Stimulated activated CD8-positive, alpha-beta memory T cell treated with anti-CD3 and anti-CD28 coated beads, Interleukin-12 subunit alpha, Interleukin-12 subunit beta, amount 100 ng/mL, for 24 hours (primary cell): Measurements from ENCODE around the gene NRIP3.
"Not testable (repeated sequence)": the region's sequence is repeated elsewhere in the genome, so short reads cannot be mapped to it uniquely, and the experiment has no call there.

Experiments used
- DNase-seq: peaks from one replicate; pipeline ENCODE4 v3.0.0-alpha.2; 2020; ENCODE audit errors: extremely low read depth

Gene NRIP3

GRCh38 chr11:8971924-8972316, 31.9 kb downstream of the NRIP3 start:
- DNase-seq: no peak

DNA sequence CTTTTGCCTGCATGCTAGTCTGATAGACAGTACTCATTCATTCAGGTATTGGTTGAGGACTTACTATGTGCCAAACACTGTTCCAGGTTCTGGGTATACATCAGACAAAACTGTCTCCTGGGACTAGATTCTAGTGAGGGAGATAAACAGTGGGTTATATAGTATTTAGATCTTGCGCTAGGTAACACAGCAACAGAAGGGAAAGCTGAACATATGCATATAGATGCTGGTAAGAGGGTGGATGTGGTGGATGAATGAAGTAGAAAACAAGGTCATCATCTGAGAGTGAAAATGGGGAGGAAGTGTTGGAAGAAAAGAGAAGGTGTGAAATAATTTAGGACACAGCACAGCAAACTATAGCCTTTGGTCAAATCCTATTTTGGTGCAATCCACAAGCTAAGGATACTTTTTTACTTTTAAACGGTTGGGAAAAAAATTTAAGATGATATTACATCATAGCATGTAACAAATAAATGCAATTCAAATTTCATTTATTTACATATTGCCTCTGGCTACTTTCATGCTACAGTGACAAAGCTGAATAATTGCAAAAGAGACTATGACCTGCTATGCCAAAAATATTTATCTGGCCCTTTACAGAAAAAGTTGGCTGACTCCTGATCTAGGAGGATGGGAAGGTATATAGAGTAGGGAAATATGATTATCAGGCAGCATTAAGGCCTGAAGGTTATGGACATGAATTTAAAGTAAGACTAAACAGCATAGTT, 32.4 kb downstream of the NRIP3 start:
- DNase-seq: no peak

DNA sequence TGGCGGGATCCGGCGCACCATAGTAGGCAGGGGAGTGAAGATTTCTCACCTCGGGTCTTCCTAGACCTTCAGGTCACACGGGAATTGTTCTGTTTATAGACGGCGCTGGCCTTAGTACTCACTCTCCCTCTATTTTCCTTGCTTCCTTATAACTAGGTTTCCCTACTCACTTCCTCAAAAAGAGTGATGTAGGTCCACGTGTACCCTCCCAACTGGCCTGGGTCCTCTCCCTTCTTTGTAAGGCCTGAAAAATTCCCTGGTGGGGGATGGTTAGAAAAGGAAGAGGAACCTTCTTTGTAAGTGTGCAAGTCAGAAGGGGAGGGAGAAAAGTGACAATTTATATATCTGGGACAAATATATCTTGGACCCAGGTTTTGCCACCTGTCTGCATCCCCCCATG, 36.6 kb downstream of the NRIP3 start:
- DNase-seq: no peak

GRCh38 chr11:8964324-8965320, 39.2 kb downstream of the NRIP3 start, which contains the start of gene TMEM9B:
TMEM9B (minus strand) TSS chr11:8964442; CDS start chr11:8964313, 129 bp downstream.
- peak; percentile 68 for DNase-seq

- peak; percentile 52 for DNase-seq
Observed at GRCh38 chr11:8963569-8964323, 40.1 kb downstream of the NRIP3 start.

DNA sequence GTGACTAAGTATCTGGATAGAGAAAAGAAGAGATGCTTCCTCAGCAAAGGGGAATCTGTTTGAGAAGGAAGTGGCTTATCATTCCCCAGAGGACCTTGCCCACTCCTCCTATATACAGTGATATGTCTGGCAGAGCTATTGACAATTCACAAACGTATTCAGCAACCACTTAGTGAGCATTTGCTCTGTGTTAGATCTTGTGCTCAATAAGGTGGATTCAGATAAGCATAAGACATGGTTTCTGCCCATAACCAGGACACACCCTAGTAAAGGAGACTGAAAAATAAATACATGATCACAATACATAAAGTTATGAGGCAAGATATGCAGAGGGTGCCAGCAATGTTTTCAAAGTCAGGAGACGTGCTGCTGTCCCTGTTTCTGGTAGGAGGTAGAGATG, 41.0 kb downstream of the NRIP3 start:
- DNase-seq: no peak

GRCh38 chr11:8961401-8961800, 42.4 kb downstream of the NRIP3 start:
- DNase-seq: no peak

DNA sequence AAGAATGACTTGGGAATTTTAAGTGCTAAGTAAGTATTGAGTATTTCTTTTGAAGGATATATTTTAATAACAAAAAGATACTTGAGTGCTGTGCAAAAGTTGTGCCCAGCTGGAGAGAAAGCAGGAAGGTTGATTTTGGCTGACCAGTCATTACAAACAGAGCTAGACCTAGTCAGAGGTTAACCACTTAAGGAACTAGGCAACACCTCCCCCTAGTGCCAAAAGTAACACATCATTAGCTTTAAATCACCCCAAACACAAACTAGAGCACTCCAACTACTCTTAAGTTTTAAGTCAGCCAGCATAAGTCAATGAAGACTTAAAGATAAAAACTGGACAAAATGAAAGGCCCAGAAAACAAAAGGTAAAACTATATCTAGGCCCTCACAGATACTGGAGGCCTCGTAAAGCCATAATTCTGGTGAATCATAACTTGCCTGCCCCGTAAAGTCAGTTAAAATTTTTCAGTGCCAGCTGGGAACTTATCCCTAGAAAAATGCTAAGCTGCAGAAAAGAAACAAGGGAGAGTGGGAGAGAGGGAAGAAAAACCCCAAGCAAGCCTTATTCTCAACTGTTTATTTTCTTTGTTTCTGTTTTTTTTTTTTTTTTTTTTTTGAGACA, 44.1 kb downstream of the NRIP3 start:
- no peak for DNase-seq

GRCh38 chr11:8956860-8957259, 46.9 kb downstream of the NRIP3 start:
- no peak for DNase-seq

- no peak for DNase-seq
Observed at GRCh38 chr11:8948886-8949285, 54.9 kb downstream of the NRIP3 start.

GRCh38 chr11:8947230-8947943, 56.4 kb downstream of the NRIP3 start:
- DNase-seq: no peak

- DNase-seq: no peak
Observed at GRCh38 chr11:8942518-8943066, 61.2 kb downstream of the NRIP3 start, which contains the start of gene ASCL3. ASCL3 (minus strand) TSS chr11:8943016; CDS start chr11:8938161, 4,855 bp downstream.

- DNase-seq: no peak
Observed at GRCh38 chr11:8941341-8942103, 62.3 kb downstream of the NRIP3 start.

DNA sequence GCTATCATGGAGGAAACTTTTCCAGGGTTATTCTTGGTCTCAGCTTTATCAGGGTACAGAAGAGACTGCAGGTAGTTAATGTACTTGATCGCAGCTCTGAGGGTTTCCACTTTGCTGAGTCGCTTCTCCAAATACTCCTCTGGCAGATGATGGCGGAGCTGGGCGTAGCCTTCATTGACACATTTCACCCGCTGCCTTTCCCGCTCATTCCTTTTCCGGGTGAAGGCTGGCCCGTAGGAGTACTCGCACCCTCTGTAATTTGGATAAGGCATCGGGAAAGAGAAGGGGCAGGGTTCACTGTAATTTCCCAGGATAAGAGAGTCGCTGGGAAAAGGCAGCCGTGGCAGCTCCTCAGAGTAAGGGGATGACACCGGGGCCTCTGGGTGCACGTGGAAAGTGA, 66.1 kb downstream of the NRIP3 start:
- no peak for DNase-seq

DNA sequence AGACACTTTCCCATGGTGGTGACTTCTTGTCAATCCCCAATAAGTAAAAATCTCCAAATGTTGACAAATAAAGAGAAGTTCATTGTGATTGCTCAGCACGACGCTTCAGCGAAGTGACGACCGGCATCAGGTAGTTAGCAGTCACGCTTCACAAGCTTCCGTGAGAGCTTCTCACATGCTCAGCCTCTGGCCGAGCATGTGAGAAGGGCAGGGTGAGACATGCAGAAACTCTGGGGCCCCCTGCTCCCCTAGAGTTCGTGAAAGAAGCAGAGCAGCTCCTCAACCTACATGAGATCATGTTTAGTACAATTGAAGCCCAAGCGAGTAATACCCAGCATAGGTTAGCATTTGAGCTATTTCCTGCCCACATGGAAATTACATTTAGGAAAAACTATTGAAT, 66.6 kb downstream of the NRIP3 start:
- DNase-seq: no peak

- not testable (repeated sequence) for DNase-seq
Observed at GRCh38 chr11:8935789-8936188, 68.0 kb downstream of the NRIP3 start.

GRCh38 chr11:8934742-8935488, 68.9 kb downstream of the NRIP3 start:
- DNase-seq: no peak

- no peak for DNase-seq
Observed at GRCh38 chr11:8933931-8934330, 69.9 kb downstream of the NRIP3 start.
